ENCODE measurements around the gene GAS7.

DNA sequence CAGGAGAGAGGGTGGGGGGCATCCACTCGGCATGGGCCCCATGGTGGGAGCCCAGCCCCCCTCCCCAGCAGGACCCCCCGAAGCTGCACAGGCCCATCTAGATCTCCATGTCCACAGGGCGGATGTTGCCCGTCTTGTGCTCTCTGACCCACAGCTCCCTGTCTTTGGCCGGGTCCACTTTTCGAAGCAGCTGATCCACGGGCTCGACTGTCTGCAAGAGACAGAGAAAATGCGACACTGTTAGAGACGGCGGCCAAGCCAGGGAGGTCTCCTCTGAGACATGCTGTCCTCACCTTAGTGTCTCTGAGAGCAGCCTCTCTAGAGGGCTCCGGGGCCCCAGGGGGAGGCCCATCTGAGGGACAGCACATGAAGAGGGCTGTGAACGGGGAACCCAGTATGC, 281.3 kb downstream of the GAS7 start:
- TF ChIP-seq, protein P1, sequence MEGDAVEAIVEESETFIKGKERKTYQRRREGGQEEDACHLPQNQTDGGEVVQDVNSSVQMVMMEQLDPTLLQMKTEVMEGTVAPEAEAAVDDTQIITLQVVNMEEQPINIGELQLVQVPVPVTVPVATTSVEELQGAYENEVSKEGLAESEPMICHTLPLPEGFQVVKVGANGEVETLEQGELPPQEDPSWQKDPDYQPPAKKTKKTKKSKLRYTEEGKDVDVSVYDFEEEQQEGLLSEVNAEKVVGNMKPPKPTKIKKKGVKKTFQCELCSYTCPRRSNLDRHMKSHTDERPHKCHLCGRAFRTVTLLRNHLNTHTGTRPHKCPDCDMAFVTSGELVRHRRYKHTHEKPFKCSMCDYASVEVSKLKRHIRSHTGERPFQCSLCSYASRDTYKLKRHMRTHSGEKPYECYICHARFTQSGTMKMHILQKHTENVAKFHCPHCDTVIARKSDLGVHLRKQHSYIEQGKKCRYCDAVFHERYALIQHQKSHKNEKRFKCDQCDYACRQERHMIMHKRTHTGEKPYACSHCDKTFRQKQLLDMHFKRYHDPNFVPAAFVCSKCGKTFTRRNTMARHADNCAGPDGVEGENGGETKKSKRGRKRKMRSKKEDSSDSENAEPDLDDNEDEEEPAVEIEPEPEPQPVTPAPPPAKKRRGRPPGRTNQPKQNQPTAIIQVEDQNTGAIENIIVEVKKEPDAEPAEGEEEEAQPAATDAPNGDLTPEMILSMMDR (IDR thresholded peaks at IDR 0.05) = no peak
- no peak for TF ChIP-seq POLR2A (IDR thresholded peaks at IDR 0.05)
